NT2/D1 (cell line): ENCODE measurements around the gene ACOXL.

ENCODE experiments used
- DNase-seq: peaks from one replicate; pipeline ENCODE4 v3.0.0-alpha.2; 2011; ENCODE audit warnings: low read depth, low spot score
- H3K27me3 ChIP-seq: 2 replicates; pipeline ENCODE4 v1.6.0; 2011; ENCODE audit warnings: mild to moderate bottlenecking; ENCODE audit not compliant: insufficient read length, insufficient read depth
- H3K36me3 ChIP-seq: 2 replicates; pipeline ENCODE4 v1.6.1; 2011; ENCODE audit warnings: mild to moderate bottlenecking, low read length, mixed read lengths; ENCODE audit not compliant: insufficient read depth, insufficient read length
- H3K4me1 ChIP-seq: 2 replicates; pipeline ENCODE4 v1.5.1; 2011; ENCODE audit not compliant: insufficient read depth, insufficient read length
- H3K4me3 ChIP-seq: 2 replicates; pipeline ENCODE4 v1.5.1; 2011; ENCODE audit warnings: low read depth; ENCODE audit not compliant: insufficient read length
- H3K9ac ChIP-seq: 2 replicates; pipeline ENCODE4 v1.6.0; 2011; ENCODE audit warnings: low read depth; ENCODE audit not compliant: insufficient read length
- H3K9me3 ChIP-seq: 2 replicates; pipeline ENCODE4 v1.5.1; 2011; ENCODE audit warnings: mild to moderate bottlenecking, low read length; ENCODE audit not compliant: insufficient read depth
- SUZ12 ChIP-seq: IDR thresholded peaks from 2 replicates; pipeline ENCODE4 v1.6.1; 2011; ENCODE audit not compliant: insufficient read length, insufficient read depth; ENCODE audit errors: extremely low read depth
- YY1 ChIP-seq: IDR thresholded peaks from 2 replicates; pipeline ENCODE4 v1.6.1; 2011; ENCODE audit not compliant: insufficient read length, insufficient read depth
- ZNF274 ChIP-seq: IDR thresholded peaks from 2 replicates; pipeline ENCODE4 v1.6.1; 2011; ENCODE audit warnings: mild to moderate bottlenecking, low read depth, low read length

Gene ACOXL

DNA sequence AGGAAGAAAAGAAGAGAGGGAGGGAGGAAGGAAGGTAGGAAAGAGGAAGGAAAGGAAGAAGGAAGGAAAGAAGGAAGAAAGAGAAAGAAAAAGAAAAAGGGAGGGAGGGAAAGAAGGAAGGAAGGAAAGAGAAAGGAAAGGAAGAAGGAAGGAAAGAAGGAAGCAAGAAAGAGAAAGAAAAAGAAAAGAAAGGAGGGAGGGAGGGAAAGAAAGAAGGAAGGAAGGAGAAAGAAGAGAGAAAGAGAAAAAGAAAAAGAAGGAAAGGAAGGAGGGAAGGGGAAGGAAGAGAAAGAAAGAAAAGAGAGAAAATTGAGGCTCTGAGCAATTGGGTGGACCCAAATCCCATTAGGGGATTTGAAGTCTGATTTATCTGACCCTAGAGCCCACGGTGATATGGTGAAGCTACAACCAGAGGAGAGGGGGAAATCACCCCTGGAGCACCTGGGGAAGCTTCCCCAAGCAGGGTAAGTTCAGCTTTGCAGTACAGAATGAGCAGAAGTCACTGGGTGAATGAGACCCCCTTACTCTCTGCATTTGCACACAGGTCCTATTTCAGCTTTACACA is 210.8 kb downstream of the ACOXL start:
- H3K9ac ChIP-seq, result no peak overlapping the region
- no peak for DNase-seq
- H3K36me3 ChIP-seq, result no peaks in the 10 kb centered on the region
- no peaks in the 10 kb centered on the region for H3K27me3 ChIP-seq
- TF ChIP-seq YY1 (no peak), SUZ12 (no peak), ZNF274 (no peak)
- H3K4me1 ChIP-seq, result no peaks in the 10 kb centered on the region
- H3K4me3 ChIP-seq, result no peak overlapping the region
- H3K9me3 ChIP-seq, result no peaks in the 10 kb centered on the region

DNA sequence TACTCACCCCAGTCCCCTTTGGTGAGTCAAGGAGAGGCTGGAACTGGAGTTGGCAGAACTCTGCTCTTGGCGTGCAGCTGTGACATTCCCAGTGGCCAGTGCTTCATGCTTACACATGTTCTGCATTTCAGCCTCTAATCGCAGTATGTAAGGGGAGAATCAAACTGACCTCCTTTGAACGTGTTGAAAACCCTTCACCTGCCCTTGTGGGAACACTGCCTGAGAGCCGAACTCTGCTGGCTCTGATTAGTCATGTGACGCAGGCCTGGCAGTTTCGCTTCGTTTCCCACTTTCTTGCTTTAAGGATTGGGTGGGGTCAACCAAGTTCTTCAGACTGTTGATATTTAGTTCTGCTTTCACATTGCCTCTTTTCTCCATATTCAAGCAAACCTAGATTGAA is 214.5 kb downstream of the ACOXL start:
- Histone ChIP-seq H3K4me3 (no peak overlapping the region), H3K36me3 (no peaks in the 10 kb centered on the region), H3K9me3 (no peaks in the 10 kb centered on the region), H3K27me3 (no peaks in the 10 kb centered on the region), H3K4me1 (no peaks in the 10 kb centered on the region), H3K9ac (no peak overlapping the region)
- DNase-seq, result no peak
- no peak for TF ChIP-seq YY1
- no peak for TF ChIP-seq SUZ12
- no peak for TF ChIP-seq ZNF274

GRCh38 chr2:110948027-110948674 is 215.8 kb downstream of the ACOXL start:
- DNase-seq, result no peak
- no peak for TF ChIP-seq ZNF274
- no peaks in the 10 kb centered on the region for H3K9me3 ChIP-seq

GRCh38 chr2:110950281-110950680 is 217.9 kb downstream of the ACOXL start:
- TF ChIP-seq ZNF274, result no peak
- TF ChIP-seq YY1, result no peak
- no peak for TF ChIP-seq SUZ12
- Histone ChIP-seq H3K36me3 (no peaks in the 10 kb centered on the region), H3K4me1 (no peaks in the 10 kb centered on the region), H3K4me3 (no peak overlapping the region), H3K9me3 (no peaks in the 10 kb centered on the region), H3K9ac (no peak overlapping the region), H3K27me3 (no peaks in the 10 kb centered on the region)
- DNase-seq, result no peak

More at GRCh38 chr2:110948027-110948674, 215.8 kb downstream of the ACOXL start:
- Histone ChIP-seq H3K36me3 (no peaks in the 10 kb centered on the region), H3K4me1 (no peaks in the 10 kb centered on the region), H3K4me3 (no peak overlapping the region), H3K27me3 (no peaks in the 10 kb centered on the region), H3K9ac (no peak overlapping the region)

DNA sequence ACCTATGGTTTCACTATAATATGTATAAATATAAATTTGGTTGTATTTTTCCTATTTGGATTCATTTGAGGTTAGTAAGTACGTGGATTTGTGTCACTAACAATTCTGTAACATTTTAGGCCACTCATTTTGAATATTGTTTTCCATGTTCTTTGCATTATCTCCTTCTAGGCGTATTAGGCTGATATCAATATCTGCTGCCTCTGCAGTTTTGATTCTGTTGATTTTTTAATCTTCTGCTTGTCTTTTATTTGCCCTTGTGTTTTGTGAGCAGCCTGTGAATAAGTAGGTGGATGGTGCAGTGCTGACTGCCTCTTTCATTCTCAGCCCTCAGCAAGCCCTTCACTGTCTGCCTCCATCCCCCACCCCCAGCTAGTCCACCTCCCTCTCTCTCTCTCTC is 222.7 kb downstream of the ACOXL start:
- DNase-seq, result no peak
- no peak overlapping the region for H3K4me3 ChIP-seq

DNA sequence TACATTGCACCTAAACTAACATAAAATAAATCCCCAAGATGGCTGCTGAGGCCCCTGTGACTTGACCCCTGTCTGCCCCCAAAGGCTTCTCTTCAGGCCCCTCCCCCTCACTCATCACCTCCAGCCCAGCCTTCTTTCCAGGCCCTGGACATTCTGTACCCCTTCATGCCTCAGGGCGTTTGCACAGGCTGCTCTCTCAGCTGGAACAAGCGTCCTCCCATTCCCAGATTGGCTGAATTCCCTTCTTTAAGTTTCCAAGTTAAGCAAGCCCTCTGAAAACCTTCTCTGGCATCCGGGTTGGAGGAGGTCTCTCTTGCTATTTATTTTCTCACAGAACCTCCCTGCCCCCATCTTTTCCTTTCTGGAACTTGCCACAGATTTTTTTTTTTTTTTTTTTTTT is 223.2 kb downstream of the ACOXL start:
- no peak overlapping the region for H3K4me3 ChIP-seq
- TF ChIP-seq YY1, result no peak
- no peak for TF ChIP-seq ZNF274
- TF ChIP-seq SUZ12, result no peak
- H3K27me3 ChIP-seq, result no peaks in the 10 kb centered on the region
- no peaks in the 10 kb centered on the region for H3K9me3 ChIP-seq
- no peak overlapping the region for H3K9ac ChIP-seq
- DNase-seq, result no peak
- H3K4me1 ChIP-seq, result no peaks in the 10 kb centered on the region
- H3K36me3 ChIP-seq, result no peaks in the 10 kb centered on the region

More for the DNA sequence above, 222.7 kb downstream of the ACOXL start:
- H3K9ac ChIP-seq, result no peak overlapping the region
- no peaks in the 10 kb centered on the region for H3K27me3 ChIP-seq
- no peaks in the 10 kb centered on the region for H3K9me3 ChIP-seq
- H3K36me3 ChIP-seq, result no peaks in the 10 kb centered on the region
- TF ChIP-seq YY1 (no peak), SUZ12 (no peak), ZNF274 (no peak)
- no peaks in the 10 kb centered on the region for H3K4me1 ChIP-seq

DNA sequence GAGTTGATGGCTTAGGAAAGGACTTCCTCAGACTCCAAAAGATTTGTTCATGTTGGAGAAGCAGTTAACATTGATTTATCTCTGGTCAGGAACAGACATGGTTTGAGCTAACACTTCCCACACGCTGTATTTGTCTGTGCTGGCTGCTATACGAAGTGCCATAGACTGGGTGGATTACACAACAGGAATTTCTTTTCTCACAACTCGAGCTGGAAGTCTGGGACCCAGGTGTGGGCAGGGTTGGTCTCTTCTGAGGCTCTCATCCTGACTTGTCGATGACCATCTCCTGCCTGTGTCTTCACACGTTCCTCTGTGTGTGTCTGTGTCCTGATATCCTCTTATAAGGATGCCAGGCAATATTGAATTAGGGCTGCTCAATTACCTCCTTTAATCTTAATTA is 224.9 kb downstream of the ACOXL start:
- Histone ChIP-seq H3K36me3 (no peaks in the 10 kb centered on the region), H3K9ac (no peak overlapping the region), H3K9me3 (no peaks in the 10 kb centered on the region), H3K4me3 (no peak overlapping the region), H3K27me3 (no peaks in the 10 kb centered on the region), H3K4me1 (no peaks in the 10 kb centered on the region)
- DNase-seq, result no peak
- TF ChIP-seq SUZ12 (no peak), ZNF274 (no peak), YY1 (no peak)
